ENCODE data around the gene MAFG. TPM values are rescaled to one million over a fixed set of nuclear protein-coding genes. Genes with fewer than 3 reads are reported as not detected.
A peak's percentile ranks its signal among the peaks of the same experiment; 100 is the strongest.

MAFG gene
- total and polyA plus RNA-seq, 9 of the 15 experiments (the other 6 are each of a cell fraction or from before 2014, with no cell fraction given) = 1.1 to 58.1 (median 24.9) TPM

GRCh38 chr17:81868674-81869220 lies 58.8 kb downstream of the MAFG start (continued):
- TF ChIP-seq ZNF274 (IDR thresholded peaks at IDR 0.05; ENCODE audit: borderline replicate concordance, low read depth, low read length) = no peak
- no peak for TF ChIP-seq YBX1 (IDR thresholded peaks at IDR 0.05)
- no peak for TF ChIP-seq ZFX (CRISPR knock-in tag; IDR thresholded peaks at IDR 0.05)
- no peak for TF ChIP-seq NEUROD1 (IDR thresholded peaks at IDR 0.05; ENCODE audit: borderline replicate concordance, low read depth, low read length, partially characterized antibody)
- TF ChIP-seq ETV1 (tag; conservative IDR thresholded peaks at IDR 0.05; ENCODE audit: low read depth) = 0 out of 2 replicates have a peak, but pooled peaks have one; percentile 7
- no peak for TF ChIP-seq MBD2 (IDR thresholded peaks at IDR 0.05; ENCODE audit: borderline replicate concordance, low read depth)
- TF ChIP-seq ZNF696 (CRISPR knock-in tag; conservative IDR thresholded peaks at IDR 0.05) = no peak
- TF ChIP-seq ZFP1 (CRISPR knock-in tag; IDR thresholded peaks at IDR 0.05) = no peak
- TF ChIP-seq HOXB6 (CRISPR knock-in tag; IDR thresholded peaks at IDR 0.05; ENCODE audit: borderline replicate concordance) = no peak
- TF ChIP-seq, protein P1, sequence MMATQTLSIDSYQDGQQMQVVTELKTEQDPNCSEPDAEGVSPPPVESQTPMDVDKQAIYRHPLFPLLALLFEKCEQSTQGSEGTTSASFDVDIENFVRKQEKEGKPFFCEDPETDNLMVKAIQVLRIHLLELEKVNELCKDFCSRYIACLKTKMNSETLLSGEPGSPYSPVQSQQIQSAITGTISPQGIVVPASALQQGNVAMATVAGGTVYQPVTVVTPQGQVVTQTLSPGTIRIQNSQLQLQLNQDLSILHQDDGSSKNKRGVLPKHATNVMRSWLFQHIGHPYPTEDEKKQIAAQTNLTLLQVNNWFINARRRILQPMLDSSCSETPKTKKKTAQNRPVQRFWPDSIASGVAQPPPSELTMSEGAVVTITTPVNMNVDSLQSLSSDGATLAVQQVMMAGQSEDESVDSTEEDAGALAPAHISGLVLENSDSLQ (IDR thresholded peaks at IDR 0.05) = peak; percentile 72
- TF ChIP-seq BRCA1 (IDR thresholded peaks at IDR 0.05) = no peak
- TF ChIP-seq BRCA1 (CRISPR knock-in tag; IDR thresholded peaks at IDR 0.05) = 0 out of 2 replicates have a peak, but pooled peaks have one; percentile 15
- TF ChIP-seq, protein P2, sequence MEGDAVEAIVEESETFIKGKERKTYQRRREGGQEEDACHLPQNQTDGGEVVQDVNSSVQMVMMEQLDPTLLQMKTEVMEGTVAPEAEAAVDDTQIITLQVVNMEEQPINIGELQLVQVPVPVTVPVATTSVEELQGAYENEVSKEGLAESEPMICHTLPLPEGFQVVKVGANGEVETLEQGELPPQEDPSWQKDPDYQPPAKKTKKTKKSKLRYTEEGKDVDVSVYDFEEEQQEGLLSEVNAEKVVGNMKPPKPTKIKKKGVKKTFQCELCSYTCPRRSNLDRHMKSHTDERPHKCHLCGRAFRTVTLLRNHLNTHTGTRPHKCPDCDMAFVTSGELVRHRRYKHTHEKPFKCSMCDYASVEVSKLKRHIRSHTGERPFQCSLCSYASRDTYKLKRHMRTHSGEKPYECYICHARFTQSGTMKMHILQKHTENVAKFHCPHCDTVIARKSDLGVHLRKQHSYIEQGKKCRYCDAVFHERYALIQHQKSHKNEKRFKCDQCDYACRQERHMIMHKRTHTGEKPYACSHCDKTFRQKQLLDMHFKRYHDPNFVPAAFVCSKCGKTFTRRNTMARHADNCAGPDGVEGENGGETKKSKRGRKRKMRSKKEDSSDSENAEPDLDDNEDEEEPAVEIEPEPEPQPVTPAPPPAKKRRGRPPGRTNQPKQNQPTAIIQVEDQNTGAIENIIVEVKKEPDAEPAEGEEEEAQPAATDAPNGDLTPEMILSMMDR (IDR thresholded peaks at IDR 0.05 in 2 of 3, conservative IDR thresholded peaks at IDR 0.05 in 1 of 3; ENCODE audit: insufficient read depth in 2 of 3, low read depth in 1 of 3, low read length in 3 of 3) = no peak
- no peak for TF ChIP-seq ZNF41 (CRISPR knock-in tag; conservative IDR thresholded peaks at IDR 0.05)
- TF ChIP-seq ZC3H11A (IDR thresholded peaks at IDR 0.05; ENCODE audit: low read depth, low read length) = no peak
- no peak; the same call in 1 of the 2 replicates for TF ChIP-seq ZBTB17 (CRISPR knock-in tag; IDR thresholded peaks at IDR 0.05)
- TF ChIP-seq MAX (CRISPR knock-in tag; IDR thresholded peaks at IDR 0.05) = no peak
- TF ChIP-seq HDAC6 (IDR thresholded peaks at IDR 0.05; ENCODE audit: low read depth, low read length) = 0 out of 2 replicates have a peak, but pooled peaks have one; percentile 44
- no peak for TF ChIP-seq CCAR2 (IDR thresholded peaks at IDR 0.05; ENCODE audit: low read depth, low read length)
- no peak for TF ChIP-seq MITF (IDR thresholded peaks at IDR 0.05)
- TF ChIP-seq ATF3 (IDR thresholded peaks at IDR 0.05) = no peak
- no peak for TF ChIP-seq ATF3 (CRISPR knock-in tag; conservative IDR thresholded peaks at IDR 0.05)
- TF ChIP-seq ZFP36 (IDR thresholded peaks at IDR 0.05; ENCODE audit: low read depth, low read length, partially characterized antibody) = no peak
- TF ChIP-seq NCOA2 (IDR thresholded peaks at IDR 0.05; ENCODE audit: partially characterized antibody in 2 of 2) = no peak
- peak; percentile 8 for TF ChIP-seq TAF1 (IDR thresholded peaks at IDR 0.05; ENCODE audit: control insufficient read depth, extremely low read depth, insufficient read depth, low read length, severe bottlenecking)
